Ishikawa (cell line): ENCODE data around the gene MRPL43.

Experiments
- CREB1 ChIP-seq: IDR thresholded peaks from 2 replicates; pipeline ENCODE4 v1.6.1; 2012; ENCODE audit warnings: low read depth
- EP300 ChIP-seq: IDR thresholded peaks from 2 replicates; pipeline ENCODE4 v1.6.1; 2012; ENCODE audit warnings: borderline replicate concordance
- MAX ChIP-seq: IDR thresholded peaks from 2 replicates; pipeline ENCODE4 v1.6.1; 2012
- RAD21 ChIP-seq: IDR thresholded peaks from 2 replicates; pipeline ENCODE4 v1.6.1; 2012; ENCODE audit warnings: low read depth
- REST ChIP-seq: IDR thresholded peaks from 2 replicates; pipeline ENCODE4 v1.6.1; 2012; ENCODE audit warnings: low read depth, mild to moderate bottlenecking
- TAF1 ChIP-seq: IDR thresholded peaks from 2 replicates; pipeline ENCODE4 v1.6.1; 2012; ENCODE audit warnings: low read depth, mild to moderate bottlenecking
- TCF12 ChIP-seq: IDR thresholded peaks from 2 replicates; pipeline ENCODE4 v1.6.1; 2012; ENCODE audit warnings: low read depth
- USF1 ChIP-seq: IDR thresholded peaks from 2 replicates; pipeline ENCODE4 v1.6.1; 2012
- ZBTB7A ChIP-seq: IDR thresholded peaks from 2 replicates; pipeline ENCODE4 v1.6.1; 2012; ENCODE audit warnings: low read depth

GRCh38 chr10:100999742-101000126 lies 12.4 kb upstream of the MRPL43 start, which contains the start of gene LZTS2:
- TF ChIP-seq TCF12 = no peak
- TF ChIP-seq MAX = no peak
- no peak for TF ChIP-seq RAD21
- TF ChIP-seq REST = no peak
- TF ChIP-seq ZBTB7A = no peak; the same call in 1 of the 2 replicates
- no peak for TF ChIP-seq CREB1
- TF ChIP-seq TAF1 = no peak
- no peak for TF ChIP-seq EP300
- no peak for TF ChIP-seq USF1
